Glutamatergic neuron (in vitro differentiated cells): ENCODE results near the gene MGMT. TPM values are rescaled to one million over a fixed set of nuclear protein-coding genes. Genes with fewer than 3 reads are reported as not detected.

Experiments
- DNase-seq: peaks from one replicate; pipeline ENCODE4 v3.0.0; 2022
- H3K27ac Mint-ChIP-seq: one replicate; pipeline ENCODE4 v1.8.0; 2020; ENCODE audit warnings: mild to moderate bottlenecking, mixed read lengths, inconsistent platforms; ENCODE audit not compliant: unreplicated experiment
- H3K27me3 Mint-ChIP-seq: one replicate; pipeline ENCODE4 v1.8.0; 2020; ENCODE audit warnings: mild to moderate bottlenecking, moderate library complexity, mixed read lengths, inconsistent platforms; ENCODE audit not compliant: unreplicated experiment
- H3K36me3 Mint-ChIP-seq: one replicate; pipeline ENCODE4 v1.8.0; 2020; ENCODE audit warnings: mild to moderate bottlenecking, mixed read lengths, inconsistent platforms; ENCODE audit not compliant: unreplicated experiment
- H3K4me1 Mint-ChIP-seq: one replicate; pipeline ENCODE4 v1.8.0; 2020; ENCODE audit warnings: mild to moderate bottlenecking, low read depth, mixed read lengths, inconsistent platforms; ENCODE audit not compliant: unreplicated experiment
- H3K4me3 Mint-ChIP-seq: one replicate; pipeline ENCODE4 v1.8.0; 2020; ENCODE audit warnings: mild to moderate bottlenecking, mixed read lengths, inconsistent platforms; ENCODE audit not compliant: unreplicated experiment
- H3K9me3 Mint-ChIP-seq: one replicate; pipeline ENCODE4 v1.8.0; 2020; ENCODE audit warnings: mild to moderate bottlenecking, moderate library complexity, mixed read lengths, inconsistent platforms; ENCODE audit not compliant: unreplicated experiment
- CTCF ChIP-seq: fragments of 200-600 bp; sonication (generic); IDR thresholded peaks from one replicate; pipeline ENCODE4 v1.5.0; 2021; ENCODE audit not compliant: partially characterized antibody, unreplicated experiment
- total RNA-seq: library from RNA; stranded (reverse); fragmentation: NEBNext Ultra II Directional; extraction: Animal tissue kit (Norgen Biotek cat#: 25700); gene quantifications from one replicate; pipeline ENCODE4 v1.2.1, GENCODE V29; 2021; ENCODE audit not compliant: unreplicated experiment

Gene MGMT
- total RNA-seq, 1 donor from 2014 or later: 15.9 TPM

- Mint-ChIP-seq H3K27me3 (no peaks in the 10 kb centered on the region), H3K4me1 (peaks cover 18% of the 10 kb centered on the region), H3K9me3 (peaks cover 5% of the 10 kb centered on the region), H3K27ac (no peak overlapping the region), H3K4me3 (no peak overlapping the region), H3K36me3 (no peaks in the 10 kb centered on the region)
- no peak for TF ChIP-seq CTCF
- no peak for DNase-seq
Measured at GRCh38 chr10:129767751-129768150, 300.7 kb downstream of the MGMT start.

GRCh38 chr10:129768437-129769355 is 301.7 kb downstream of the MGMT start:
- no peaks in the 10 kb centered on the region for H3K36me3 Mint-ChIP-seq
- DNase-seq: peak; percentile 74
- H3K4me1 Mint-ChIP-seq: peaks cover 8% of the 10 kb centered on the region
- TF ChIP-seq CTCF: peak; percentile 30
- H3K9me3 Mint-ChIP-seq: peaks cover 4% of the 10 kb centered on the region
- no peak overlapping the region for H3K4me3 Mint-ChIP-seq
- no peaks in the 10 kb centered on the region for H3K27me3 Mint-ChIP-seq
- no peak overlapping the region for H3K27ac Mint-ChIP-seq

GRCh38 chr10:129769381-129770116 is 302.5 kb downstream of the MGMT start:
- Mint-ChIP-seq H3K4me3 (no peak overlapping the region), H3K9me3 (peaks cover 3% of the 10 kb centered on the region), H3K27ac (no peak overlapping the region), H3K27me3 (no peaks in the 10 kb centered on the region), H3K36me3 (no peaks in the 10 kb centered on the region), H3K4me1 (peaks cover 5% of the 10 kb centered on the region)
- DNase-seq: no peak
- TF ChIP-seq CTCF: no peak

GRCh38 chr10:129770286-129770685 is 303.2 kb downstream of the MGMT start:
- TF ChIP-seq CTCF: no peak
- H3K4me3 Mint-ChIP-seq: no peak overlapping the region
- H3K27ac Mint-ChIP-seq: no peak overlapping the region
- H3K4me1 Mint-ChIP-seq: peaks cover 5% of the 10 kb centered on the region
- H3K9me3 Mint-ChIP-seq: peaks cover 3% of the 10 kb centered on the region
- no peak for DNase-seq
- no peaks in the 10 kb centered on the region for H3K36me3 Mint-ChIP-seq
- no peaks in the 10 kb centered on the region for H3K27me3 Mint-ChIP-seq
